ENCODE data around the gene PRKAG2. TPM values are rescaled to one million over a fixed set of nuclear protein-coding genes. Genes with fewer than 3 reads are reported as not detected.
A peak's percentile ranks its signal among the peaks of the same experiment; 100 is the strongest.

The PRKAG2 gene
- total RNA-seq, 3 donors from 2014 or later, result 42.4 to 48.5 (median 46.6) TPM

DNA sequence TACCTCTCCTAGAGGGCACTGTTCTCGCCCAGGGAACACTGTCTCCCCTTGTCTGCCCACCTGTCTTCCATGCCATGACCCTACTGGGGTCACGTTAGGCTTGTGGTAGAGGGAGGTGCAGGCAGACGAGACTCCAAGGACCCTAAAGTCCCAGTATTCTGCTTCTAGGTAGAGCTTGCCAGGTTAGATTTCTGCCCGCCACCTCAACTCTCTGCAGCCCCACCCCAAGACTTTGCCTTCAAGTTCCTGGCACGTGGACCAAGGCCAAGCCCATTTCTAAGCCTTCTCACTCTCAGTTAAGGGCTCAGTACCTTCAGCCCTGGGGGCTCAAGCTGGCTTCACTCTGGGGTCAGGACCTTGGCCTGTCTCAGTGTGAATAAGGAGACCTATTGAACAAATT, 16.1 kb downstream of the PRKAG2 start:
- Histone ChIP-seq H3K36me3 (ENCODE audit: low read depth) (no peaks in the 10 kb centered on the region), H3K9me3 (no peaks in the 10 kb centered on the region), H3K4me1 (ENCODE audit: low read depth) (no peaks in the 10 kb centered on the region), H3K4me3 (no peak overlapping the region)
- no peak for ATAC-seq
- intact Hi-C loops (cut with DNase I, micrococcal nuclease), result no loop called here
- TF ChIP-seq, protein P1, sequence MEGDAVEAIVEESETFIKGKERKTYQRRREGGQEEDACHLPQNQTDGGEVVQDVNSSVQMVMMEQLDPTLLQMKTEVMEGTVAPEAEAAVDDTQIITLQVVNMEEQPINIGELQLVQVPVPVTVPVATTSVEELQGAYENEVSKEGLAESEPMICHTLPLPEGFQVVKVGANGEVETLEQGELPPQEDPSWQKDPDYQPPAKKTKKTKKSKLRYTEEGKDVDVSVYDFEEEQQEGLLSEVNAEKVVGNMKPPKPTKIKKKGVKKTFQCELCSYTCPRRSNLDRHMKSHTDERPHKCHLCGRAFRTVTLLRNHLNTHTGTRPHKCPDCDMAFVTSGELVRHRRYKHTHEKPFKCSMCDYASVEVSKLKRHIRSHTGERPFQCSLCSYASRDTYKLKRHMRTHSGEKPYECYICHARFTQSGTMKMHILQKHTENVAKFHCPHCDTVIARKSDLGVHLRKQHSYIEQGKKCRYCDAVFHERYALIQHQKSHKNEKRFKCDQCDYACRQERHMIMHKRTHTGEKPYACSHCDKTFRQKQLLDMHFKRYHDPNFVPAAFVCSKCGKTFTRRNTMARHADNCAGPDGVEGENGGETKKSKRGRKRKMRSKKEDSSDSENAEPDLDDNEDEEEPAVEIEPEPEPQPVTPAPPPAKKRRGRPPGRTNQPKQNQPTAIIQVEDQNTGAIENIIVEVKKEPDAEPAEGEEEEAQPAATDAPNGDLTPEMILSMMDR (IDR thresholded peaks at IDR 0.05), result no peak
- DNase-seq, result peak in 1 of 3 donors; percentile 4

DNA sequence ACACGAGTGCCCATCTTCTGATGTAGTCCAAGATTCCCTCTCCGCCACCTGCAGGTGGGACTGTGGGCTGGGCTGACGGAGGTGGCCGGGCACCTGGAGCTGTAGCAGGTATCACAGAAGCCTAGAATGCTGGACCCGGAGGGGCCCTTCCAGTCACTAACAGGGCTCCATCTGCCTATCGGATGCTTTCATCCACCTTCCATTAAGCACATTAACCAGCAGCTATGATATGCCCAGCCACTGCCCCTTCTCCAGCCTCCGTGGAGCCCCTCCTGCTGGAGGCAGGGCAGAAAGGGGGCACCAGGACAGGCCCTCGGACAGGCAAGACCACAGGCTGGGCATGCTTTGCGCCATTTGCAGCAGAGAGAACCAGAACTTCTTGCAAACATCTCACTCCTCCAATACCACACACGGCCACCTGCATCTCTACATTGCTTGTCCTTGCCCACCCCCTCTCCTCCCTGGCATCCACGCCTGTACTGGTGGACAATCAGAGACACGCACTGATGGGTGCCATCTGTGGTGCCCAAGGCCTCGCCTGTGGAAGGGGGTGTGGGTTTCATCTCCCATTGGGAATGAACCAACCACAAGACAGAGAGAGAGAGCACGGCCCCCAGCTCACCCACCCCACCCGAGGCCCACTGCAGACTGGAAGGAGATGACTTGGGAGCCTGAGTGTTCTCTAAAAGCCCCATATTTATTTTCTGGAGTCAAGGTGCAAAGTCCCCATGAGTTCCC, 16.8 kb downstream of the PRKAG2 start:
- TF ChIP-seq, protein P1 (IDR thresholded peaks at IDR 0.05), result no peak
- no peak for ATAC-seq

DNA sequence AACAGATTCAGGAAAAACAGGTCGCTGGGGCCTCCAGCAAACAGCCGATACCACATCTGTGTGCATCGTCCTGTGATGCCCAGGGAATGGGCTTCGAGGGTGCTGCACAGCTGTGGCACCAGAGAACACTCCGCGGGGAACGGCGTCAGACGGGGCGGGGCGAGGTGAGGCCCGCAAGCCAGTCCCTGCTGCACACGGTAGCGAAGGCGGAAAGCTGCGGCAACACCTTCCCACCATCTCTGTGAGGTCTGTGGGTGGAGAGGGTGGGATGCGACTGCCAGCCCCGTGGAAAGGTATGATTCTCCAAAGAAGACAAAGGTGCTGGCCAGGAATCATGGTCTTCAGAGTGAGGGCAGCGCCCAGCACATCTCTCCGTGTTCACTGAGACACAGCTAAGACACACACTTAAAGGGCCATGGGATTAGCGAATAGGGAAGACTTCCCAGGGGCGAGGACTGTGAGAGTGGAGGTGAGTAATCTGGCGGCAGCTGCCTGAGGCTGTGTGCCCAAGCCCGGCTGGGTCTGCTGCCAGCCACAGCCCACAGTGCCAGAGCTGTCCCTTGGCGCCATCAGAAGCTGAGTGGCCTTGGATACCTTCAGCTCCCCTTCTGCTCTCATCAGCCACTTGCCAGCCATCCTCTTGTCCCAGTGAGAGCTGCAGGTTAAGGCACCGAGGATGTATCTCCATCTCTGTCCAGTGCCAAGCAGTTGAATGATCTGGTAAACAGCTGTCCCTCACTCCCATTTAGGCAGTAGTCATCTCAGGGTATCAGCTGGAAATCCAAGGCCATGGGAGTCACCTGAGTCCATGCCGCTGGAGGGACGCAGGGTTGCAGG, 17.6 kb downstream of the PRKAG2 start:
- Histone ChIP-seq H3K4me3 (no peak overlapping the region), H3K4me1 (ENCODE audit: low read depth) (no peaks in the 10 kb centered on the region), H3K36me3 (ENCODE audit: low read depth) (no peaks in the 10 kb centered on the region), H3K9me3 (no peaks in the 10 kb centered on the region)
- ATAC-seq (no peak), DNase-seq (peak in 1 of 3 donors; percentile 46)
- intact Hi-C loops (cut with DNase I, micrococcal nuclease), result no loop called here
- TF ChIP-seq, protein P1 (IDR thresholded peaks at IDR 0.05), result no peak

More for the DNA sequence above, 16.8 kb downstream of the PRKAG2 start:
- intact Hi-C loops (cut with DNase I, micrococcal nuclease), result no loop called here
- Histone ChIP-seq H3K9me3 (no peaks in the 10 kb centered on the region), H3K4me1 (ENCODE audit: low read depth) (no peaks in the 10 kb centered on the region), H3K4me3 (no peak overlapping the region), H3K36me3 (ENCODE audit: low read depth) (no peaks in the 10 kb centered on the region)
- DNase-seq, result peak in 1 of 3 donors; percentile 31

DNA sequence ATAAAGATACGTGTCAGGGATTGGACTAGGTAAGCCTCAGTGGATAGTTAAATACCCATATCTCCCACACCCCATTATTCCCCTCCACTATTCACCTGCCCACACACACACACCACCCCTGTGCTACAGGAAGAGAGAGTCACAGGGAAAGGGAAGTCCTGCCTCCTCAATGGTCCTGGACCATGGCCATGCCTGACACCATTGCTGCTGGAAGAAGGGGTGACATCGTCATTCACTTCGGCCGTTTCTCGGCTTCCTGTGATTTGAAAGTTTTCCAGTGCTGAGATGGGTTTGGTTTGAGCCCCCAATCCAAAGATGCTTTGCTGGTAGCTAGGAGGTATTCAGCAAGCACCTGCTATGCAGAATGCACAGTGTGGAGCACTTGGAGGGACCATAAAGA, 18.5 kb downstream of the PRKAG2 start:
- Histone ChIP-seq H3K4me3 (no peak overlapping the region), H3K9me3 (no peaks in the 10 kb centered on the region), H3K36me3 (ENCODE audit: low read depth) (no peaks in the 10 kb centered on the region), H3K4me1 (ENCODE audit: low read depth) (no peaks in the 10 kb centered on the region)
- no peak for ATAC-seq
- TF ChIP-seq, protein P1 (IDR thresholded peaks at IDR 0.05), result no peak
- intact Hi-C loops (cut with DNase I, micrococcal nuclease), result no loop called here
- peak in 1 of 3 donors; percentile 2 for DNase-seq

DNA sequence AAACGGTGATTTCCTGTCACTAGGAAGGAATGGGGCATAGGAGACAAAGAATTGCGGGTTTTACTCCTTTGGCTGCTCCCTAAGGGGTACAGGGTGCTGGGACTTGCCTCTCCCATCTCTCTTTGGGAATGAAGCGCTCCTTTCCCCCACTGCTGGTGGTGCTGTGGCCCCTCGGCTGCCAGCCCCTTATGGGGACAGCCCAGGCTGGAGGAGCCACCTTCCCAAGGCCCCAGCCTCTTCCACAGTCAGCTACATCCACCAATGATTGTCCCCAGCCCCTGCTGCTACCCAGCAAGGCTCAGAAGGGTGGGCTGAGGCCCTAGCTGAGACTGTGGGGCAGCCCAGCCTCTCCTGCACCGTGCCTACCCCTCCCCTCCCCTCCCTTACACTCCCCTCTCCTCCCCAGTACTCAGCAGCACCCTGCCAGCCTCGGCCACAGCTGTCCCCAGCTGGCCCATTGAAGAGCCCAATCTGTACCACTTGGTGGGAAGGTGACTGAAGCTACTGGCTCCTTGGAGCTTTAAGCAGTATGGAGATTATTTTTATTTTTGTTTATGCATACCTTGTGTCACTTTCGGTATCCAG, 19.0 kb downstream of the PRKAG2 start:
- DNase-seq, result peak in 1 of 3 donors; percentile 17
- Histone ChIP-seq H3K36me3 (ENCODE audit: low read depth) (no peaks in the 10 kb centered on the region), H3K4me1 (ENCODE audit: low read depth) (no peaks in the 10 kb centered on the region), H3K9me3 (no peaks in the 10 kb centered on the region), H3K4me3 (no peak overlapping the region)
- intact Hi-C loops (cut with DNase I, micrococcal nuclease), result no loop called here
- TF ChIP-seq, protein P1 (IDR thresholded peaks at IDR 0.05), result no peak
- no peak for ATAC-seq

Data from mucosa of descending colon (tissue), 3 donors.